ENCODE measurements around the gene PODXL2. TPM values are rescaled to one million over a fixed set of nuclear protein-coding genes. Genes with fewer than 3 reads are reported as not detected.

PODXL2 gene
- total RNA-seq, 1 experiment from 2014 or later: 15.3 TPM

GRCh38 chr3:127714125-127714571 is 85.2 kb downstream of the PODXL2 start:
- Histone ChIP-seq H3K27ac (ENCODE audit: low read length) (no peak overlapping the region), H3K27me3 (ENCODE audit: control insufficient read depth, insufficient read depth, low read length) (peaks cover 7% of the 10 kb centered on the region; the same call in 1 of the 2 replicates), H3K36me3 (ENCODE audit: control insufficient read depth, insufficient read depth, low read length) (no peaks in the 10 kb centered on the region), H3K4me1 (ENCODE audit: control insufficient read depth, insufficient read depth, low read length) (no peaks in the 10 kb centered on the region), H3K9me3 (ENCODE audit: control insufficient read depth, insufficient read depth, low read depth, low read length) (no peaks in the 10 kb centered on the region), H3K4me3 (ENCODE audit: low read depth in 2 of 2, low read length in 2 of 2) (no peak overlapping the region)
- ChIA-PET CTCF (no interaction called here), POLR2A (no interaction called here)
- intact Hi-C loops (cut with micrococcal nuclease; ENCODE audit: unreplicated experiment) (no loop called here), in situ Hi-C loops (cut with HindIII; ENCODE audit: low pct_unique_long_range_greater_than_20kb, low sequenced_read_pairs) (no loop called here)
- DNase-seq (ENCODE audit: low read depth, low spot score): no peak
- BruUV-seq (replicated peaks): no TSS peak
- no peak for ATAC-seq
- TF ChIP-seq REST (IDR thresholded peaks at IDR 0.05; ENCODE audit: insufficient read depth in 1 of 2, low read depth in 2 of 2, low read length in 1 of 2): no peak
- no peak for TF ChIP-seq SIN3A (IDR thresholded peaks at IDR 0.05; ENCODE audit: borderline replicate concordance, insufficient read depth, low read depth, low read length)
- TF ChIP-seq POLR2AphosphoS5 (IDR thresholded peaks at IDR 0.05; ENCODE audit: low read depth, low read length): no peak
- TF ChIP-seq CTCF (IDR thresholded peaks at IDR 0.05): no peak
- TF ChIP-seq TCF7L2 (IDR thresholded peaks at IDR 0.05; ENCODE audit: low read depth, low read length): no peak

GRCh38 chr3:127714866-127715265 is 85.9 kb downstream of the PODXL2 start:
- intact Hi-C loops (cut with micrococcal nuclease; ENCODE audit: unreplicated experiment): no loop called here
- TF ChIP-seq TCF7L2 (IDR thresholded peaks at IDR 0.05; ENCODE audit: low read depth, low read length) (no peak), POLR2AphosphoS5 (IDR thresholded peaks at IDR 0.05; ENCODE audit: low read depth, low read length) (no peak), CTCF (IDR thresholded peaks at IDR 0.05) (no peak), REST (IDR thresholded peaks at IDR 0.05; ENCODE audit: insufficient read depth in 1 of 2, low read depth in 2 of 2, low read length in 1 of 2) (no peak), SIN3A (IDR thresholded peaks at IDR 0.05; ENCODE audit: borderline replicate concordance, insufficient read depth, low read depth, low read length) (no peak)
- BruUV-seq (replicated peaks): no TSS peak

More at GRCh38 chr3:127714866-127715265, 85.9 kb downstream of the PODXL2 start:
- Histone ChIP-seq H3K36me3 (ENCODE audit: control insufficient read depth, insufficient read depth, low read length) (no peaks in the 10 kb centered on the region), H3K9me3 (ENCODE audit: control insufficient read depth, insufficient read depth, low read depth, low read length) (no peaks in the 10 kb centered on the region), H3K4me3 (ENCODE audit: low read depth in 2 of 2, low read length in 2 of 2) (no peak overlapping the region), H3K27me3 (ENCODE audit: control insufficient read depth, insufficient read depth, low read length) (peaks cover 7% of the 10 kb centered on the region; the same call in 1 of the 2 replicates), H3K27ac (ENCODE audit: low read length) (no peak overlapping the region), H3K4me1 (ENCODE audit: control insufficient read depth, insufficient read depth, low read length) (no peaks in the 10 kb centered on the region)
- DNase-seq (ENCODE audit: low read depth, low spot score) (no peak), ATAC-seq (no peak)
- ChIA-PET POLR2A (no interaction called here), CTCF (interaction anchor here (0.5 kb wide), 1 partner anchor 158 kb away, joined by 6 read pairs; no protein-coding TSS in a partner anchor)
- in situ Hi-C loops (cut with HindIII; ENCODE audit: low pct_unique_long_range_greater_than_20kb, low sequenced_read_pairs): no loop called here

Measured in Panc1 (cell line).